ENCODE measurements around the gene TMEM86A.

DNA sequence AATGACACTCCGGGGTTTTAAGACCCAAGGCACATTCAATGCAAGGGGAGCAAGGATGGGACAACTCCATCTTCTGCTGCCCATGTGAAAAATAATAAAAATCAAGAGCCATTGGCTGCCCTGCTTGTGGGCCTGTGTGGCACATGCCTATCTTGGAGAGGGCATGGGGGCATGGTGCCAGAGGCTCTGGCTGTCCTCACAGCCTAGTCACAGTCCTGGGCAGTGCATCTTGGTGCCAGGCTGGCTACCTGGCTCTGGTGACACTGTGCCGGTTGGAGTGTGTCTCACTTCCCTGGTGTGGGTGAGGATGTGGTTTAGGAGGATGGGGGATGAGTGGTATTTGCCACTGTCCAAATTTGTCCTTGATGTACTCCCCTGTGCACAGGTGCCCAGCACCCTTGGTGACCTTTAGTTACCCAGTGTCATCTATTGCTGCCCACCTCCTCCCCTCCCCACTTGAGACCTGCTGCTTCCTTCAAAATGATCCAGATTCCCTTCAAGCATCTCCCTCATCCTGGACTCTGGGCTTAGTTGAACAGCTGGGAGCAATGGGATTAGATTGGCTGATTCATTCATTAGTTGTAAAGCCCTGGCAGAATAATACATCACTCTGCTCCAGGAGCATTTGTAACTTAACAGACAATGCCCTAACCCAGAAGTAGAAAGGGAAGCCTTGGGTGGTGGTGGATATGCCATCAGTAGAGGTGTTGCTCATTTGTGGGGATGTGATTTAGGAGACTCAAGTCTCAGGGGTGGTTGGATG lies 4.6 kb downstream of the TMEM86A start:
- TF ChIP-seq, protein P1, sequence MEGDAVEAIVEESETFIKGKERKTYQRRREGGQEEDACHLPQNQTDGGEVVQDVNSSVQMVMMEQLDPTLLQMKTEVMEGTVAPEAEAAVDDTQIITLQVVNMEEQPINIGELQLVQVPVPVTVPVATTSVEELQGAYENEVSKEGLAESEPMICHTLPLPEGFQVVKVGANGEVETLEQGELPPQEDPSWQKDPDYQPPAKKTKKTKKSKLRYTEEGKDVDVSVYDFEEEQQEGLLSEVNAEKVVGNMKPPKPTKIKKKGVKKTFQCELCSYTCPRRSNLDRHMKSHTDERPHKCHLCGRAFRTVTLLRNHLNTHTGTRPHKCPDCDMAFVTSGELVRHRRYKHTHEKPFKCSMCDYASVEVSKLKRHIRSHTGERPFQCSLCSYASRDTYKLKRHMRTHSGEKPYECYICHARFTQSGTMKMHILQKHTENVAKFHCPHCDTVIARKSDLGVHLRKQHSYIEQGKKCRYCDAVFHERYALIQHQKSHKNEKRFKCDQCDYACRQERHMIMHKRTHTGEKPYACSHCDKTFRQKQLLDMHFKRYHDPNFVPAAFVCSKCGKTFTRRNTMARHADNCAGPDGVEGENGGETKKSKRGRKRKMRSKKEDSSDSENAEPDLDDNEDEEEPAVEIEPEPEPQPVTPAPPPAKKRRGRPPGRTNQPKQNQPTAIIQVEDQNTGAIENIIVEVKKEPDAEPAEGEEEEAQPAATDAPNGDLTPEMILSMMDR (IDR thresholded peaks at IDR 0.05) = no peak
- TF ChIP-seq POLR2A (IDR thresholded peaks at IDR 0.05) = no peak

Data from heart left ventricle (tissue), 13 donors.